ENCODE data around the gene TAS2R60.

Gene TAS2R60

DNA sequence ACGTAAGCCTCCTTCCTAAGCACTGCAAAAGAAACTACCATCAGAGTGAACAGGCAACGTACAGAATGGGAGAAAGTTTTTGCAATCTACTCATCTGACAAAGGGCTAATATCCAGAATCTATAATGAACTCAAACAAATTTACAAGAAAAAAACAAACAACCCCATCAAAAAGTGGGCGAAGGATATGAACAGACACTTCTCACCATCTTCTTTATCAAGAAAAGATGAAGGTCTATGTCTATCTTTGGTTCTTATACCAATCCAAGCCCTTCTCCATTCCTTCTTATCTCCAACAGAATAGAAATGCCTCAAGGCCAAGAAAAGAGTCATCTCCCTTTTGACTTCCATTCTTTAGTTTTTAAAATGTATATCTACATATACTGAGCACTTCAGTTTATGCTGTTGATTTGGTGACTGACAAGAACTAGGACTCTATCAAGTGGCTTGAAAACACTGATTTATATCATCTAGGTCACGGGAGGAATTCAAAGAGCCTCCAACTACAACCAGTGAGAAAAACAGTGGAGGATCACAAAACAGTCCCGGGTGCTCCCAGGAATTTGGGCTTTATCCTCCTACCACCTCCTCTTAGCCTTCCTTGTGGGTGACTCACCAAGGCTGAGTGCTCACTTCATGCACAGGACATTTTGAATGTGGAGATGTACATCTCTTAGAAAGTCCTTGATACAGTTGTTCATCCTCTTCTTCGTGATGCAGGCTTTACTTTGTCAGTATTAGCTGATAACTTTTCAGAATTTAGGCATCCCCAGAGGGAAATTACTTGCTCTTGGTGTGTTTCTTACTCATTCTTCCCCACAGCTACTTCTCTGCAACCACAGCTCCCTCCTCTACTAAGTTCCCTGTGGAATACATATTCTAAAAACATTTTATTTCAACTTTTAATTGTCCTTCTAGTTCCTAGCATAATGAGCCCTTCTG, 49.8 kb downstream of the TAS2R60 start:
- TF ChIP-seq, protein P1, sequence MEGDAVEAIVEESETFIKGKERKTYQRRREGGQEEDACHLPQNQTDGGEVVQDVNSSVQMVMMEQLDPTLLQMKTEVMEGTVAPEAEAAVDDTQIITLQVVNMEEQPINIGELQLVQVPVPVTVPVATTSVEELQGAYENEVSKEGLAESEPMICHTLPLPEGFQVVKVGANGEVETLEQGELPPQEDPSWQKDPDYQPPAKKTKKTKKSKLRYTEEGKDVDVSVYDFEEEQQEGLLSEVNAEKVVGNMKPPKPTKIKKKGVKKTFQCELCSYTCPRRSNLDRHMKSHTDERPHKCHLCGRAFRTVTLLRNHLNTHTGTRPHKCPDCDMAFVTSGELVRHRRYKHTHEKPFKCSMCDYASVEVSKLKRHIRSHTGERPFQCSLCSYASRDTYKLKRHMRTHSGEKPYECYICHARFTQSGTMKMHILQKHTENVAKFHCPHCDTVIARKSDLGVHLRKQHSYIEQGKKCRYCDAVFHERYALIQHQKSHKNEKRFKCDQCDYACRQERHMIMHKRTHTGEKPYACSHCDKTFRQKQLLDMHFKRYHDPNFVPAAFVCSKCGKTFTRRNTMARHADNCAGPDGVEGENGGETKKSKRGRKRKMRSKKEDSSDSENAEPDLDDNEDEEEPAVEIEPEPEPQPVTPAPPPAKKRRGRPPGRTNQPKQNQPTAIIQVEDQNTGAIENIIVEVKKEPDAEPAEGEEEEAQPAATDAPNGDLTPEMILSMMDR (IDR thresholded peaks at IDR 0.05; ENCODE audit: extremely low read depth, missing control alignments), result no peak
- DNase-seq (ENCODE audit: low spot score), result no peak

DNA sequence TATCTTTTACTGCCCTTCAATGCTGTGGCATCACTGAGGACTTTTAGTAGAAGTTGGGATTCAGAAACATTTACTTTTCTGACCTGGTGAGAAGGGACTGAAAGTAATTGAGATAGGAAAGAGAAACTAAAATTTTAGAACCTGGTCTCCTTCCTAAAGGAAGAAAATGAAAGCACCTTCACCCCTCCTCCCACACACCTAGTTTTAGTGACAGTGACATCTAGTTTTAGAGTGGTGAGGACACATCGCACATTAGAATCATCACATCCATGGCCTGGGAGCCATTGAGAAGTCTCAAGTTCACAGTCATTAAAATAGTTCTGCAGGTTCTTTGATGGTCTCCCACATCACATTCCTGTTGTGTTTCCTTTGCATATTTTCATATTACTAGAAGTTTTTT, 50.5 kb downstream of the TAS2R60 start:
- TF ChIP-seq, protein P1 (IDR thresholded peaks at IDR 0.05; ENCODE audit: extremely low read depth, missing control alignments), result no peak
- DNase-seq (ENCODE audit: low spot score), result no peak
